Islet of Langerhans (tissue), 1 donor: ENCODE measurements around the gene SHLD2.
"Not testable (repeated sequence)": the region's sequence is repeated elsewhere in the genome, so short reads cannot be mapped to it uniquely, and the experiment has no call there.

Experiments used
- FAIRE-seq: peaks from one replicate; lab custom pipeline; 2011; peaks lifted over from hg19 to GRCh38; lab: Jason Lieb, UNC

Gene SHLD2

DNA sequence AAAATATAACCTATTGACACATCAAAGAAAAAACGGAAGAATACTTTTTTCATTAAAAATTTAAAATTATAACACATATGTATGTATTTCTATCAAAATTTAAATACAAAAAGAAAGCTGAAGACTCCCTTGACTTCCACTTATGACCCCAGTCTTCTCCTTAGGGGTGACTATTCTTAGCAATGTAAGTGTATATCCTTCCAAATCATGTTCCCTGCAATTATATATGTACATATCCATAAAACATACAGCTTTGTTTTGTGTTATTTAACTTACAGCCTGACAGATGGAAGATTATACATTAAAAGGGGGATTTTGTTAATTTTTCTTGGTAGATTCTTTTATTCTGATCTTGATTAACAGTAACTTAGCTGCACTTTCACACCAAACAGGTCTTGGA is 9.5 kb upstream of the SHLD2 start:
- no peak for FAIRE-seq

- FAIRE-seq = no peak
These were observed 5.3 kb upstream of the SHLD2 start for GRCh38 chr10:87089746-87090145.

- FAIRE-seq = no peak
These were observed 4.2 kb upstream of the SHLD2 start for GRCh38 chr10:87090779-87091178.

DNA sequence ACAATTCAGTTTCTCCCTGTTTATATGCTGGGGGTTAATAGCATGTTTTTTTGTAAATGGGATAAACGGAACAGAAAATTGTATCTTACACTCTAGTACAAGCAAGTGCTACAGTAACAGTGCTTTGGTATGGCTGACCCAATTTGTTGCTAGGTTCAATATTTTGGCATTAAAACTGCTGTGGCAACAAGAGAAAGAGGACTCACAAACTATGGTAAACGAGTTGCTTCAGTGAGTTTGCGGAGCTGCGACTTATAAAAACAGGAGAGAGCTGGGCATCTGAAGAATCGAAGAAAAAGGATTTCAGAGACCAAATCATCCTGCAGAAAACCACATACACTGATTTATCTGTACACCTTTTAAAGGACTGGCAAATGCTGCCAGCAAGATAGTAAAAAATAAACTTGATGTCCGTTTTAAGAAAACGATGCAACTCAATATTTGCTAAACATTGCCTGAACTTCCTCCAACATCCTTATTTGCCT is 2.6 kb upstream of the SHLD2 start:
- FAIRE-seq = peak; percentile 73

- FAIRE-seq = no peak
These were observed 2.0 kb upstream of the SHLD2 start for GRCh38 chr10:87092861-87093631.

DNA sequence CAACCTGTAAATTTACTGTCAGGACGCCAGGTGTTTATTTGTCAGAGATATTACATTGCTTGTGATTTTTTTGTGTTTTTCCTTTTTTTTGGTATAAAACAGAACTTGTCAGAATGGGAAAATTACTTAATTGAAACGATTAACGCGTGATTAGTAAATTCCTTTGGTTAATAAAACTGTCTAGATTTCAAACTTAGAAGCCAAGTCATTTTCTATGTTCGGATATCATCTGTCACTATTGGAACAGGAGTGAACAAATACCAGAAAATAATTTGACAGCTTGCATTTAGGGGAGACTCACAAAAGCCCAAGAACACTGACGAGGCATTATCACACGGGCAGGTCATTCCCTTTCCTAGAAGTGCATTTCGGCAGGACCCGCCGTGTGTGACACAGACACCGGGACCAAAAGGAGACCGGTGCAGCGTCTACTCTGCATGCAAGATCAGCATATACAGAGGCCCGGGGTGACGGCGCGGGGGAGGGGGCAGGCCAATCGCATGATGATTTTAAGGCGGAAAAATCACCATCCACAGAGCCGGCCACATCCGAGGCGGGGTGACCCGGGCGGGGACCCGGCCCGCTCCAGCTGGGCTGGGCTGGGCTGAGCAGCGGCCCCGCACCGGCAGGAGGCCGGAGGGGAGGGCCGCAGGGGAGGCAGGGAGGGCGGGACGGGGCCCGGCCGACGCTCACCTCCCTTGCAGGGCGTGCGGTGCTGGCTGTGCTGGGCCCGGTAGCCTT is 1.2 kb upstream of the SHLD2 start:
- FAIRE-seq = no peak

- FAIRE-seq = no peak
These were observed 385 bp downstream of the SHLD2 start for GRCh38 chr10:87095236-87095945.

GRCh38 chr10:87101996-87102395 is 7.0 kb downstream of the SHLD2 start:
- FAIRE-seq = no peak

- not testable (repeated sequence) for FAIRE-seq
These were observed 9.7 kb downstream of the SHLD2 start for GRCh38 chr10:87104727-87105126.

GRCh38 chr10:87105446-87106124 is 10.6 kb downstream of the SHLD2 start:
- FAIRE-seq = no peak

DNA sequence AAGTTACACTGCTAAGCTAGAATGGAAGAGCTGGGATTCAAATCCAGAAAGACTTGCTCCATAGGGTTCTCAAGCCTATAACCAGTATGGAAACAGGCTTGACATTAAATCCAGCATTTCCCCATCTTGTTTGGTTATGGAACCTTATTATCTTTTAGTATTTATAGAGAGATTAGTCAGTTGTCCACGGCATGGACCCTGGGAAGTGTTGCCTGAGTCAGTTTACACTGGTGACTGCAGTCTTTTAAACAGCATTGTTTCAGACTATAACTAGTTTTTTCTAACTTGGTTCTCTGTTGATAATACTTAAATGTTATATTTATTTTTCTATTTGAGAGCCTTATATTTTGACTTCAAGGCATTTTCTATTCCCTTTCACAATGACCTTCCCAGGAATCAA is 23.1 kb downstream of the SHLD2 start:
- FAIRE-seq = not testable (repeated sequence)

- FAIRE-seq = not testable (repeated sequence)
These were observed 24.0 kb downstream of the SHLD2 start for GRCh38 chr10:87119029-87119428.

GRCh38 chr10:87123351-87123750 is 28.3 kb downstream of the SHLD2 start:
- not testable (repeated sequence) for FAIRE-seq

DNA sequence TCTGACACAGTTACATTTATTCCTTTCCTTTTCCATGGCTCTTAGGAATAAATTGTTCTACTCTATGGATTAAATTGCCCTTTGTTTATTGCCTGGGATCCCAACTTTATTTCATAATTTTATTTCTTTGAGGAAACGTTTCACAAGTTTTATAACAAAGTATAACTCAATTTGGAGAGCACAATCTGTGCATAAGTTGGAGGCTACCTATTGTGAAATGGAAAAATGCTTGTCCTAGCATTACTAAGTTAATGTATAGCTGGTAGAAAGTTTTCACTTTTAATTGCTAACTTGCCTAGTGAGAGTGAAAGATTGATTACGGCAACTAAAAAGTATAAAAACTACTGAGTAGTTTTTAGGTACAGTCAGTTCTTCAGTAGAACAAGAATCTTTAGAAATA is 32.0 kb downstream of the SHLD2 start:
- not testable (repeated sequence) for FAIRE-seq

- not testable (repeated sequence) for FAIRE-seq
These were observed 32.7 kb downstream of the SHLD2 start for GRCh38 chr10:87127607-87128156.

- FAIRE-seq = not testable (repeated sequence)
These were observed 37.2 kb downstream of the SHLD2 start for GRCh38 chr10:87132176-87132575.

DNA sequence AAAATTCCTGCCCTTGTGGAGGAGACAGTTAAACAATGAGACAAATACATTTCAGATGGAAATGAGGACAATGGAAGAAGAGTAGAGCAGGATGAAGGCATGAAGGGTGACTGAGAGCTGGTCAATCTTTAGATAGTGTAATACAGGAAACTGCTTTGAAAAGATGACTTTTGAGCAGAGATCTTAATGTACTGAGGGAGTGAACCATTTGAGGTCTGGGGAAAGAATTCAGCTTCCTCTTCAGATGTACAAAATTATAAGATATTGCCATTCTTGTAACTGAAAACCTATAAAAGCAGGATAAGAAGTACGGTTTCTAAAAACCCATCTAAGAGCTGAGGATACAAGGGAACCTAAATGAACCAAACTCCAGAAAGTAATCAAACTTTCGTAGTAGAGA is 38.9 kb downstream of the SHLD2 start:
- FAIRE-seq = not testable (repeated sequence)

GRCh38 chr10:87134440-87134839 is 39.4 kb downstream of the SHLD2 start:
- FAIRE-seq = not testable (repeated sequence)

- not testable (repeated sequence) for FAIRE-seq
These were observed 42.5 kb downstream of the SHLD2 start for GRCh38 chr10:87137478-87137877.

DNA sequence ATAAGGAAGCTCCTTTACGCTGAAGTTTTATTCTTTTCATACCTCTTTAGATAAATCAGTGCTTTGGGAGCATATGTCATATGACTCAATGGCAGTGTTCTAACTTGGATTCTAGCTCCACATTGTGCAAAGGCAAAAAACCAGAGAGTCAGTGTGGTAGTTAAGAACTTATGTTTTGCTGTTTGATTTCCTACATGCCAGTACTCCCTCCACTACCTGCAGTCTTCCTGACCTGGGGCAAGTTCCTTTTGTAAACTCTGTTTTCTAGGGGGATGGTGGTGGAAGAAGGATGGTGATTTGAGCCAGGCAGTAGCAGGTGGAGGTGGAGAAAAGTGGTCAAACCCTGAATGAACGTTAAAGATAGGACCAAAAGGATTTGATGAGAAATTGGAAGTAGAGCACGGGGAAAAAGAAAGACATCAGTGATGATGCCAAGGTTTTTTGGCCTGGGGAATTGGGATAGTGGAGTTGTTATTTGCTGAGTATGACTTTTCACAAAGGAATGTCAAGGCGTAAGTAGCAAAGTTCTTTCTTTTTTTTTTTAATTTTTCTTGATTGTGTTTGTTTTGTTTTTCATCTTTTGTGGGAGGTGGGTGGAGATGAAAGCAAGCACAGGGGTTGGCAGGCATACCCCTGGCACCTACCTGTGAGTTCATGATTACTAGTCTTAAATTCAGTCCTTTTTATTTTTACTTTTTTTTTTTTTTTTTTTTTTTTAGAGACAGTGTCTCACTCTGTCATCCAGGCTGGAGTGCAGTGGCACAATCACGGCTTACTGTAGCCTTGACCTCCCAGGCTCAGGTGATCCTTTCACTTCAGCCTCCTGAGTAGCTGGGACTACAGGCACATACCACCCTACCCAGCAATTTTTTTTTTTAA is 47.5 kb downstream of the SHLD2 start:
- not testable (repeated sequence) for FAIRE-seq

DNA sequence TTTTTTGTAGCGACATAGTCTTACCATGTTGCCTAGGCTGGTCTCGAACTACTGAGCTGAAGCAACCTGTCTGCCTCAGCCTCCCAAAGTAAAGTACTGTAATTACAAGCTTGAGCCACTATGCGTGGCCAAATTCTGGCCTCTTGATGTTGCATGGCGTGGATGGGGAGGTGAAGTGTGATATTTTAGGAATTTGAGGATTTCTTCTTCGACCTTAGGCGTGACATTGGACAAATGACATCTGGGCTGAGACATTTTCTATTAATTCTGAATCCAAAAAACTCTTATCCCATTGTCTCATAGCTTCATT is 48.1 kb downstream of the SHLD2 start:
- FAIRE-seq = not testable (repeated sequence)
